ENCODE measurements around the gene CDC20.
A peak's percentile ranks its signal among the peaks of the same experiment; 100 is the strongest.

CDC20 gene

GRCh38 chr1:43329995-43330751, 28.6 kb upstream of the CDC20 start:
- DNase-seq, result peak; percentile 73

DNA sequence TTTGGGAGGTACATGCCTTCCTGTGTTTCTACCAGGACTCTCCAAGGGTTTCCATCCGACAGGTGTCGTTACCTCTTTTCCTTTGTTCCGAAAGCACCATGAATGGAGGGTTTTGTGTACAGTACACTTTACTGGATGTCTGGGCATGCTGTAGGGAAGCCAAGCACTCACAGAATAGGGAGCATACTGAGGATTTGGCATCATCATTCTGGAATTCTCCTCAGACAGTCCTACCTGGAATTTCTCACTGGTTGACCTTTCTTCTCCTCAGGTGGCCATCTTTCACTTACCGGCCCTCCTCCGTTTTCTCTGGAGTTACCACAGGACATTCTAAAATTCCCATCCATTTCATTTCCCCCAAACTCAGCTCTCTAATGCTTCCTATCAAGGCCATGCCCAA, 27.1 kb upstream of the CDC20 start:
- no peak for DNase-seq

DNA sequence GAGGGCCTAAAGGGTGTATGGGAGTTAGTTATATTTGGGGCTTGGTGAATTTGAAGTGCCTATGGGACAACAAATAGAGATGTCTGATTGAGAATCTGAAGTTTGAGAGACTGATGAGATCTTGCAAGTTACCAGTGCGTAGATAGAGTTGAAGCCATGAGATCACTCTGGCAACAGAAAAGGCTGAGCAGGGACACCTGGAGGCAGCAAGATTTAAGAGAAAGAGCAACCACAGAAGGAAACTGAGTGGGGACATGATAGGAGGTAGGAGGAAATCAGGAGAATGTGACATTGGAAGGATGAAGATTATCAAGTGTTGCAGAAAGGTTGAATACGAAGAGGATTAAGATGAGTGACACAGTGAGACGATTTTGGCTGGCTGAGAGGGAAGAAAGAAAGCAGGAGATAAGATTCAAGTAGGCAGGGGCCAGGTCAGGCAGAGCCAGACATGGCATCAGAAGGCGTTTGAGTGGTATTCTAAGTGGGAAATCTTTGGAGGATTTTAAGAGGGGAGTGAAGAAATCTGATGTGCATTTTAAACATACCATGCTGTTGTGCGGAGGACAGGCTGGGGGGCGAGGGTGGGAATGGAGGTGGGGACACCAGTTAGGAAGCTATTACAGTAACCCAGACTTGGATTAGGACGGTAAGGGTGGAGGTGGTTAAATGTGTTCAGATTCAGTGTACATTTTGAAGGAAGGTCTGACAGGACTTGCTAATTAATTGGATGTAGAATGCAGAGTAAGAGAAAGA, 24.2 kb upstream of the CDC20 start:
- DNase-seq, result no peak

- no peak for DNase-seq
These were observed 21.2 kb upstream of the CDC20 start, which contains the start of gene MPL for GRCh38 chr1:43337588-43337987. MPL (plus strand) TSS chr1:43337818; CDS start chr1:43337849, 31 bp downstream.

DNA sequence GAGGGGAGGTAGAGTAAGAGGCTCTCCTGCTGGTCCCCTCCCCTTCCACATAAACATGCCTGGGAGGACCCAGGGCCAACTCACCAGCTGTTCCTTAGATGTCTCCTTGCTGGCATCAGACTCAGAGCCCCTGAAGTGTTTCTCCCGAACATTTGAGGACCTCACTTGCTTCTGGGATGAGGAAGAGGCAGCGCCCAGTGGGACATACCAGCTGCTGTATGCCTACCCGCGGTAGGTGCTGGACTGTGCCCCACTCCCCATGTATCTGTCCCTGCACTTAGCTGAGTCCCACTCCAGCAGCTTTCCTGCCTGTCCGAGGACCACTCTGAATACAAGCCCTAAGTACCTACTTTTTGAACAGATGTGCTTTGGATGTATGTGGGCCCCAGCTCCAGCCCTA, 20.8 kb upstream of the CDC20 start:
- DNase-seq, result no peak

DNA sequence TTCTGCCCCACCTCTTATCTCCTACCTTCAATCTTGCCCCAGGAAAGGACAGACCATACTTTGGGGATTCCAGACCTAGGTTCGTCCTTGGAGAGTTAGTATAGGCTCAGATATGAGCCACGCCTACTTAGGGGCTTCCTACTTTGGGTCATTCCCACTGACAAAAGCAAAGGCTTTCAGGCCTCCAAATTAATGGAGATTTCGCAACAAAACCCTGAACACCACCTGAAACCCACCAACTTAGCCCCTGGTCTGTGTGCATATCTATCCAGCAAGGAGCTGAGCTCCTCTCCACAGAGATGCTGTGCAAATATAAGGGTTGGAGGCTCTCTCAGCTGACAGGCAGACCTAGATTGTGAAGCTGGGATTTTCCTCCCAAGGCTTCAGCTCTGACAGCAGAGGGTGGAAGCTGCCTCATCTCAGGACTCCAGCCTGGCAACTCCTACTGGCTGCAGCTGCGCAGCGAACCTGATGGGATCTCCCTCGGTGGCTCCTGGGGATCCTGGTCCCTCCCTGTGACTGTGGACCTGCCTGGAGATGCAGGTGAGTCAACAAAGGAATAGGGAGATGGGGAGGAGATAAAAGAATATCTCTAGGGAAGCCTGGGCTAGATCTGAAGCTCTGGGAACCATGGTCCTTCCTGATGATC, 19.1 kb upstream of the CDC20 start:
- DNase-seq, result no peak

GRCh38 chr1:43340559-43340958, 18.2 kb upstream of the CDC20 start:
- DNase-seq, result no peak

DNA sequence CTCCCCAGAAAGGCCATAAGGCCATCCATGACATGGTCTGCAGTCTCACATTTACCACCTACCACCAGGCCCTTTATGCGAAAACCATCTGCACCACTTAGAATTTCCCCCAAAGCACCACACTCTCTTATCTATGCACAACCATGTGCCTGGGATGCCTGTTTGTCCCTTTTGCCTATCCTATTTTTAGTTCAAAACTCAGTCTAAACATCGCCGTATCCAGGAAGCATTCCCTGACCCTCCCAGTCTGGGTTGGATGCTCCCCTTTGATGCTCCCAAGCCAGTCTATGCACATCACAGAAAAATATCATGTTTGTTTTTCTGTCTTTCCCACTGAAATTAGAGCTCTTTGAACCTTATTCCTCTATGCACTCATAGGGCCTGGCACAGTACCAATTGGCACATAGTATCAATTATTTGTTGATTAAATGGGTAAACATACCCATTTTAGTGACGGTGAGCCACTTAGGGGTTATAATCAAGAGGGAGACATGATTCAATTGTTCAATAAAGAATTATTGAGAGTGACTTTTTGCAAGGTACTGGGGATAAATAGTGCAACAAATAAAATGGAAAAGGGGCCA, 14.4 kb upstream of the CDC20 start:
- no peak for DNase-seq

DNA sequence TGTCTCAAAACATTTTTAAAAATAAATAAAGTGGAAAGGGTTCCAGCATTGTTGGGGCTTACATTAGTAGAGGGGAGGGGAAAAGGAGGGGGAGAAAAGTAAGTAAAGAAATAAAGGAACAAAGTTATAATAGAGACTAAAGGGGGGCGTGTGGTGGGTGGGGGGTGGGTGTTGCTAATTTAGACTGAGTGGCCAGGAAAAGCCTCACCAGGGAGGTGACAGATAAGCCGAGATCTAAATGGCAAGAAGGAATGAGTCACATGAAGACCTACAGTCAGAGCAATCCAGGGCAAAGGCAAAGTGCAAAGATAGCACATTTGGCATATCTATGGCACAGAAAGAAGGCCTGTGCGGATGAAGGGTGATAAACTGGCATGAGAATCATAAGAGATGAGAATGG, 13.7 kb upstream of the CDC20 start:
- DNase-seq, result no peak

- DNase-seq, result no peak
These were observed 12.1 kb upstream of the CDC20 start for GRCh38 chr1:43346636-43347035.

DNA sequence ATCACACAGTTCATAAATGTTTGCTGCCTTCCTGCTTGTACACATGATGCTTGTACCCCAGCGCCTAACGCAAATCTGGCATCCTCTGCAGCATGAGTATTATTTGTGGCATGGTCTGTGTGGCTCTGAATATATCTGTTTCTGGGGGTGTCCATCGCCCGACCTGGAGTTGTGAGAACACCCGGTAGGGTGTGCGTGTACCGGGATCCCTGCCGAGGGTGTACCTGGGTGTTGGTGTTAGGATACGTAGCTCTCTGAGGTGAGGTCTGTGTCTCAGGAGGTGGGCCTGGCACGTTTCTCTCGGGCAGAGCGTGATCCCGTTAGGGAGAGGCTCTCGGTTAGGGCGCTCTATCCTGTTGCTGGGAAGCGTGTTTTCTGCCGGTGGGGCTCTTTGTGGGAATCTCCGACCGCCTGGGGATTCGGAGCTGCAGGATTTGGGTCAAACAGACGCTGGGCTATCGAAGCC, 10.4 kb upstream of the CDC20 start:
- DNase-seq, result no peak

- peak; percentile 51 for DNase-seq
These were observed 9.8 kb upstream of the CDC20 start for GRCh38 chr1:43348809-43349593.

- DNase-seq, result no peak
These were observed 9.0 kb upstream of the CDC20 start for GRCh38 chr1:43349594-43350306.

DNA sequence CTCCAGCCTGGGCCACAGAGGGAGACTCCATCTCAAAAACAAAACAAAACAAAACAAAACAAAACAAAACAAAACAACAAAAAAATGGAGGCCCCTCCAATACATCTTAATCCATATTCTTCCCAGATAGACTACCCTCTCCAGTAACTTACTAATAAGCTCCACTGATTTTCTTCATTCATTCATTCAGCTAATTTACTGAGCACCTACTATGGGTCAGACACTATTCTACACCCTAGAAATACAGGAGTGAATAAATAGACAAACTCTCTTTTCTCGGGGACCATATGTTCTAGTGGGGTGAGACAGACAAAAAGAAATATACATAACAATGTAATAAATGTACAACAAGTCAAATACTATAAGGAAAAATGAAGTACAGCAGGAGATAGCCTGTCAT, 7.8 kb upstream of the CDC20 start:
- no peak for DNase-seq

DNA sequence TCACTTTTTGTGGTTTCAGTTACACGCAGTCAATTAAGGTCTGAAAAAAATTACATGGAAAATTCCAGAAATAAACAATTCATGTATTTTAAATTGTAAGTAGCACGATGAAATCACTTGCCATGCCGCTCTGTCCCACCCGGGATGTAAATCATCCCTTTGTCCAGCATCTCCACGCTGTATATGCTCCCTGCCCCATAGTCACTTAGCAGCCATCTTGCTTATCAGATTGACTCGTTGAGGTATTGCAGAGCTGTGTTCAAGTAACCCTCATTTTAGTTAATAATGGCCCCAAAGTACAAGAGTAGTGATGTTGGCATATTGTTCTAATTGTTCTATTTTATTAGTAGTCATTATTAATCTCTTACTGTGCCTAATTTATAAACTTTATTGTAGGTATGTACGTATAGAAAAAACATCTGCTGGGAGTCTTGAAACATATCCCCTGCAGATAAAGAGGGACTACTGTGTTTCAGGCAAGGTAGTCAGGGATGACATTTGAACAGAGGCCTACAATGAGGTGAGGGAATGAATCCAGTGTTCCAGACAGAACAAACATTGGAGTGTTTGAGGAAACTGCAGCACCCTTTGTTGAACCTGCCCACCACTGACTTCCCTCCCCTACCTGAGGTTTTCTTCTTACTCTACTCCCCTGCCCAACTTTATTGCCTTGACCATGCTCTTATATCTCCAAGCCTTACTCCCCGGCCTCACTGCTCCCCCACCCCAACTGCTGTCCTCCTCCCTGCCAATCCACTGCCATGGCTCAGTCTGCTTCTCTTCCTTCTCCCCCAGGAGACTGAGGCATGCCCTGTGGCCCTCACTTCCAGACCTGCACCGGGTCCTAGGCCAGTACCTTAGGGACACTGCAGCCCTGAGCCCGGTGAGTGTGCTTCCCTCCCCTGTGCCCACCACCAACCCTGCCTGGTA, 7.1 kb upstream of the CDC20 start:
- no peak for DNase-seq

- no peak for DNase-seq
These were observed 6.5 kb upstream of the CDC20 start for GRCh38 chr1:43352351-43352705.

- DNase-seq, result no peak
These were observed 5.9 kb upstream of the CDC20 start for GRCh38 chr1:43352881-43353280.

DNA sequence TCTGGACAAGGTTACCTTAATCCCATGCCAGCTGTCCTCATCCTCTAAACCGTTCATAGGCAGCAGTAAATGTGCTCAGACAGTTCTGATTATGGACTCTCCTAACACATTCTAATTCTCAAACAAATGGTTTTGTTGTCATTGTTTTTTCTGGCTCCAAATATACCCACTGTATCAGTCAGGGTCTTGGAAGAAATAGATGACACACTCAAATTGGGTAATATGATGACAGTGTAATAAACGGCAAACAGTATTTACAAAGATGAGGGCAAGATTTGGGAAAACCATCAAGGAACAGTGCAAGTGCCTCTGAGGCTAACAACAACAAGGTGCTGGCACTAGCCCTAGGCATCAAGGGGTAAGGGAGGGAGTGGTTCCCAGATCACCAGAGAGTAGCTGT, 4.3 kb upstream of the CDC20 start:
- DNase-seq, result no peak

GRCh38 chr1:43354936-43355335, 3.8 kb upstream of the CDC20 start:
- DNase-seq, result no peak

DNA sequence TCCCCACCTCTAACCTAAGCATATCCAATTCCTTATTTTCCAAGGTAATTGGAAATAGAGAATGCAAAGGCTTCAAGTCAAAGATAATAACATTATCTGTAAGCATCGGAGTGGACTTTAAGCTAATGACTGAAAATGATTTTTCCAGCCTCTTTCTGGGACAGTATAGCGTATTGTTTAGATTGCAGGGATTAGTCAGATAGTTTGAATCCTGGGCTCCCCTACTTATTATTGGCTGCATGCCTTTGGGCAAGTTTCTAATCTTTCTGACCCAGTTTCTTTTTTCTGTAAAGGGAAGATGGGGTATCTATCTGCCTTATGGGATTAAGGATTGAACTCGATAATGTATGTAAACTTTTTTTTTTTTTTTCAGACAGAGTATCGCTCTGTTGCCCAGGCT, 1.5 kb upstream of the CDC20 start:
- no peak for DNase-seq

All from stimulated activated CD4-positive, alpha-beta T cell treated with anti-CD3 and anti-CD28 coated beads, Interleukin-4, amount 100 ng/mL, for 24 hours (primary cell).